Activated B cell treated with CpG ODN at 0.5 μM for 24 hours (primary cell): ENCODE results near the gene ICE2. TPM values are rescaled to one million over a fixed set of nuclear protein-coding genes. Genes with fewer than 3 reads are reported as not detected.

Experiments used
- ATAC-seq: fragments of 200-7000 bp; cut with Tn5 transposase; one replicate; pipeline ENCODE4 v1.10.0; 2021; ENCODE audit warnings: low read depth, mild to moderate bottlenecking, moderate library complexity
- CTCF ChIA-PET: fragments of 350-600 bp; sonication (Branson Sonifier 250); formaldehyde crosslinking; loops from one replicate; lab custom pipeline; 2021; ENCODE audit warnings: antibody characterized with exemption; lab: Charles Lee
- POLR2A ChIA-PET: fragments of 350-600 bp; sonication (Branson Sonifier 250); formaldehyde crosslinking; loops from one replicate; lab custom pipeline; 2021; ENCODE audit warnings: antibody characterized with exemption; lab: Charles Lee
- DNase-seq: peaks from one replicate; pipeline ENCODE4 v3.0.0; 2022
- H3K27ac Mint-ChIP-seq: one replicate; pipeline ENCODE4 v1.8.0; 2020; ENCODE audit warnings: mixed read lengths
- H3K27me3 Mint-ChIP-seq: one replicate; pipeline ENCODE4 v1.8.0; 2021; ENCODE audit warnings: mixed read lengths
- H3K36me3 Mint-ChIP-seq: one replicate; pipeline ENCODE4 v1.8.0; 2021; ENCODE audit warnings: low read depth, mixed read lengths
- H3K4me1 Mint-ChIP-seq: one replicate; pipeline ENCODE4 v1.8.0; 2021; ENCODE audit warnings: mixed read lengths
- H3K4me3 Mint-ChIP-seq: one replicate; pipeline ENCODE4 v1.8.0; 2020; ENCODE audit warnings: mild to moderate bottlenecking, mixed read lengths
- H3K9me3 Mint-ChIP-seq: one replicate; pipeline ENCODE4 v1.8.0; 2020; ENCODE audit warnings: mixed read lengths
- CTCF ChIP-seq: fragments of 200-600 bp; IDR thresholded peaks from one replicate; pipeline ENCODE4 v1.8.0; 2022; ENCODE audit warnings: antibody characterized with exemption, mild to moderate bottlenecking
- intact Hi-C: fragments of 100-400 bp; cut with micrococcal nuclease; formaldehyde crosslinking; loops from one replicate; pipeline ENCODE4 v1.15.1; 2024
- total RNA-seq: library from RNA; stranded (reverse); gene quantifications from 2 replicates; pipeline ENCODE4 v1.2.3, GENCODE V29; 2022

ICE2 gene
- total RNA-seq, 1 donor from 2014 or later = 78.0 TPM

- no peaks in the 10 kb centered on the region for H3K9me3 Mint-ChIP-seq
- H3K4me3 Mint-ChIP-seq = no peak overlapping the region
- intact Hi-C loops = loop anchor here (1.0 to 5.0 kb wide), 4 partner anchors 76 to 1326 kb away; no protein-coding TSS in a partner anchor
- H3K27ac Mint-ChIP-seq = no peak overlapping the region
- no peaks in the 10 kb centered on the region for H3K27me3 Mint-ChIP-seq
- H3K4me1 Mint-ChIP-seq = peaks cover 11% of the 10 kb centered on the region
- TF ChIP-seq CTCF = no peak
- ATAC-seq (no peak), DNase-seq (no peak)
- H3K36me3 Mint-ChIP-seq = peaks cover 9% of the 10 kb centered on the region
- POLR2A ChIA-PET = interaction anchor here (1.0 kb wide), 1 partner anchor 29 kb away, joined by 3 read pairs; no protein-coding TSS in a partner anchor
- CTCF ChIA-PET = interaction anchor here (1.1 to 9.1 kb wide), 8 partner anchors 12 to 1325 kb away, joined by 3 to 90 read pairs (median 6); no protein-coding TSS in a partner anchor
Observed at GRCh38 chr15:60508442-60508841, 29.5 kb upstream of the ICE2 start.

DNA sequence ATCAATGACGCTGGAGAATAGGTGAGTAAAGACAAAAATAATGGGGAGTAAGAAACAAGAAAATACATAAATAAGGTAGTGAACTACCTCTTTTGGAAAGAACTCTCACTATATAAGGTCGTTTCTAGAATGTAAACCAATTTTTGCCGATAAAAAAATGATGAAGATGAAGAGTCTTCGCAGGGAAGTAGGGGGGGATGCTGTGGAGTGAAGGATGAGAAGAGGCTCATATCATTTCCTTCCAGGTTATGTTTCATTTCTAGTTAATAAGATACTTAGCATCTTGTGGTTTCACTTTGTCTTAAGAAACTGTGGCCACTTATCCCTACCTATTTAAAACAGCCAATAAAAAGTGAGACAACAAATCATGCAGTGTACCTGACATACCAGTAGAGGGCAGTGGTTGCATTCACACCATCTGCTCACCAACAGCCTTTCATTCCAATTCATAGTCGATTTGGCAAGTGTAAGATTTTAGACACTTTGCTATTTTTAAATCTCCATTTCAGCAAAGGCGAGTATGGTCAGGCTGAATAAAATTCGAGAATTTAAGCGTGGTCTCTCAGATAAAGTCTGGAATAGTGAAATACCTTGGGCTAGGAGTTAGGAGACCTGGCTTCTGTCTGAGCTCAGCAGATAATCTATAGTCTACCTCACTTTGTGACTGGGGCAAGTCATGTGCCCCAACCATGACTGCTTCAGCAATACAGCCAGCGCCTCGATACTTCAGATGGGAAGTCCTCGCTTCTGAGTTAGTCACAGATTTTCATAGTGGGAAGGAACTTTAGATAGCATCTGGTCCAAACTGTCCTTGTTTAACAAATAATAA is 28.9 kb upstream of the ICE2 start:
- TF ChIP-seq CTCF = peak; percentile 55
- peak overlapping the region; percentile 2 for H3K27ac Mint-ChIP-seq
- H3K4me1 Mint-ChIP-seq = peaks cover 11% of the 10 kb centered on the region
- POLR2A ChIA-PET = interaction anchor here (1.0 kb wide), 1 partner anchor 110 kb away, joined by 3 read pairs; the partner anchor contains the start of gene ANXA2
- CTCF ChIA-PET = interaction anchor here (0.5 to 9.1 kb wide), 9 partner anchors 12 to 1326 kb away, joined by 3 to 90 read pairs (median 5); no protein-coding TSS in a partner anchor
- H3K27me3 Mint-ChIP-seq = no peaks in the 10 kb centered on the region
- peaks cover 7% of the 10 kb centered on the region for H3K36me3 Mint-ChIP-seq
- intact Hi-C loops = loop anchor here (1.0 to 5.0 kb wide), 7 partner anchors 12 to 1326 kb away; partner anchors contain the start of gene ICE2
- H3K9me3 Mint-ChIP-seq = no peaks in the 10 kb centered on the region
- peak; percentile 99 for ATAC-seq
- peak overlapping the region; percentile 24 for H3K4me3 Mint-ChIP-seq
- no peak for DNase-seq

- H3K27ac Mint-ChIP-seq = no peak overlapping the region
- H3K4me1 Mint-ChIP-seq = peaks cover 3% of the 10 kb centered on the region
- TF ChIP-seq CTCF = no peak
- DNase-seq (no peak), ATAC-seq (no peak)
- H3K27me3 Mint-ChIP-seq = no peaks in the 10 kb centered on the region
- no peaks in the 10 kb centered on the region for H3K9me3 Mint-ChIP-seq
- H3K4me3 Mint-ChIP-seq = no peak overlapping the region
- CTCF ChIA-PET = interaction anchor here (0.8 to 1.1 kb wide), 2 partner anchors 137 to 420 kb away, joined by 3 read pairs; no protein-coding TSS in a partner anchor
- POLR2A ChIA-PET = interaction anchor here (0.6 kb wide), 2 partner anchors 72 to 88 kb away, joined by 4 to 11 read pairs; no protein-coding TSS in a partner anchor
- peaks cover 4% of the 10 kb centered on the region for H3K36me3 Mint-ChIP-seq
- intact Hi-C loops = no loop called here
Observed at GRCh38 chr15:60496853-60497252, 17.9 kb upstream of the ICE2 start.

DNA sequence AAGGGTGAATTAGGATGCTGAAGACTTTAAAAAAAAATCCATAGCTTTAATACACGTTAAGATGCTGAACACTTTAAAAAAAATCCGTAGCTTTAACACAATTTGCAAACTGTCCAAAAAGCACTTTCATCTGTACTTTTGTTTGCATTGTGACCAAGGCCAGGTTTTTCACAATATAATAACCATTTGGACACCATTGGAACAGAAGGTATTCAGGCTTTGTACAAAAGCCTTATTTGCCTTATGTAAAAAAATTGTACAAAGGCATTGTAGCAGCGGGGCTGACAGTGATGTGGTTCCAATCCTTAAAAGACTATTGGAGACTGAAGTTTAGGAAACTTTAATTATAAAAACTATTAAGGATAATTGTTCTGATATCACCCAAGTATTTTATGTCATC is 15.2 kb upstream of the ICE2 start:
- ChIA-PET POLR2A (no interaction called here), CTCF (no interaction called here)
- Mint-ChIP-seq H3K27ac (no peak overlapping the region), H3K27me3 (no peaks in the 10 kb centered on the region), H3K9me3 (no peaks in the 10 kb centered on the region), H3K36me3 (peaks cover 5% of the 10 kb centered on the region), H3K4me1 (peaks cover 3% of the 10 kb centered on the region), H3K4me3 (no peak overlapping the region)
- DNase-seq = no peak
- intact Hi-C loops = no loop called here
- TF ChIP-seq CTCF = no peak
- no peak for ATAC-seq

DNA sequence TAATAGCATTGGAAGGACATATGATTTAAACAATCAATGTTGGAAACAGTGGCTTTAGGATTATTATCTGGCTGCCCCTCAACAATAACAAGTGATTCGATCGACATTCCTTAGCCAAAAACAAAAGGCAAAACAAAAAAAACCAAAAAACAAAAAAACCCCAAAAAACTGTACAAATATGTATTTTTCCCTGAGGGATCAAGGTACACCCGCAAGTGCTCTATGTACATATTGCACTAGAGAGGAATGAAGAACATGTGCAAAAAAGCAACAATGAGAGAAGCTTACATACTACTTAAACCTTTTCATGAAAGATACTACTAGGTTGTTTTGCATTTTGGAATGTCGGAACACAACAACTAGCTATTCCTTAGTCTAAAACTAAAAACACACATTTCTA is 14.2 kb upstream of the ICE2 start:
- Mint-ChIP-seq H3K9me3 (no peaks in the 10 kb centered on the region), H3K4me1 (peaks cover 3% of the 10 kb centered on the region), H3K4me3 (no peak overlapping the region), H3K27me3 (no peaks in the 10 kb centered on the region), H3K36me3 (peaks cover 10% of the 10 kb centered on the region), H3K27ac (no peak overlapping the region)
- DNase-seq (no peak), ATAC-seq (no peak)
- TF ChIP-seq CTCF = no peak
- intact Hi-C loops = no loop called here
- POLR2A ChIA-PET = no interaction called here
- CTCF ChIA-PET = no interaction called here
